ENCODE measurements around the gene TEX2.

TEX2 gene

GRCh38 chr17:64158406-64158805 is 104.7 kb downstream of the TEX2 start:
- no peak for DNase-seq (ENCODE audit: low read depth in 2 of 2)

DNA sequence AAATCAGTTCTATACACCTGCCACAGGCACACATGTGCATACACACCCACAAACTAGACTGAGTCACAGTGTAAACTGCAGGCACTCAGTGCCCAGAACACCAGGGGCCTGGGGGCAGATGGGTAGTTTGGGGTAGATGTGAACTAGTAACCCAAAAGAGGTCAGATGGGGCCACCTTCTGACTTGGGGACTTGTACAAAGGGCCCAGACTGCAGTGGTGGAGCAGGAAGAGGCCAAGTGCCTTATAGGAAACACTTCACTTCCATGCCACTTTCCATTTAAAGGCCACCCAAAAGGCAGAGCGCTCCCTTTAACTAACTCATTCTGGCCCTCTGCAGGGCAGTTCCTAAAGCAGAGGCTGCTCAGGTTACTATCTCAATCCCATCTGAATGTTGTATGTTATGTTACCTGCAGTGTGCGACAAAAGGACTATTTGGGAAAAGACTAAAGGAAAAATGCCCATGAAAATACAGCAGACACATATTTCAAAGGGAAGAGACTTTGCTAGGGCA is 105.3 kb downstream of the TEX2 start:
- no peak for DNase-seq (ENCODE audit: low read depth in 2 of 2)

DNA sequence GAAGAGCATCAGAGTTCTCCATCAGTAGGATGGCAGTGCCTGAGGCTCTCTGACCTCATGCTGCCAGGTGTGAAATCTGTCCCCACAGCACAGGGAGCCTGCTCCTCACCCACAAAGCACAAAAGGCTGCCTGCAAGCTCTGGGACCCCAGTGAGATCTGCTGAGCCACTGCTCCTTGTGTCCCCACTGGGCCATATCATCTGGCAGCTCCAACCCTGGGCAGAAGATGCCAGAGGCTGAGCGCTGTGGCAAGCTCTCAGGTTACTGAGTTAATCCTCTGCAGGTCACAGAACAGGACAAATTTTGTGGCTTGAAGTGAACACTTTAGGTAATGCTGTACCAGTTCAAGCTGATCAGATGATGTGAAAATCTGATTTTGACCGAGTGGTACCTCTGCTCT is 106.4 kb downstream of the TEX2 start:
- no peak for DNase-seq (ENCODE audit: low read depth in 2 of 2)

- DNase-seq (ENCODE audit: low read depth in 2 of 2) = no peak
Observed at GRCh38 chr17:64155751-64156544, 107.1 kb downstream of the TEX2 start.

DNA sequence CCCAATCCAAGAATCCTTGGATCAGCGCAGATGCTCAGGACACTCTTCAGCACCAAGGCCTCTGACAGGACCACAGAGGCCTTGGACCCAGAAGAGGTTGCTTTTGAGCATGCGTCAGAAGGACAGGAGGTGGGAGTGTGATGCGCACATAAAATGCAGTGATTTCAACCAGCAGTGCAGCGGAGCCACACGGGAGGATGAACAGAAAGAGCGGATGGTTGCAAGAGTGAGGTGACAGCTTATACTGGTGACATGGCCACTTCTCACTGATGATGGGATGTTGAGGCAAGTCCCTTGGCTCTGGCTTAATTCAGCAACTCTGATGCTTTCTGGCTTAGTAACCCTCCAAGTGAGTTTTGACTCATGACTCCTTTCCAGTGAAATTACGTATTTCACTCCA is 107.9 kb downstream of the TEX2 start:
- DNase-seq (ENCODE audit: low read depth in 2 of 2) = no peak

- DNase-seq (ENCODE audit: low read depth in 2 of 2) = no peak
Observed at GRCh38 chr17:64154717-64155116, 108.3 kb downstream of the TEX2 start.

GRCh38 chr17:64154313-64154695 is 108.8 kb downstream of the TEX2 start:
- no peak for DNase-seq (ENCODE audit: low read depth in 2 of 2)

- no peak for DNase-seq (ENCODE audit: low read depth in 2 of 2)
Observed at GRCh38 chr17:64153565-64154312, 109.3 kb downstream of the TEX2 start.

GRCh38 chr17:64152428-64153125 is 110.5 kb downstream of the TEX2 start:
- DNase-seq (ENCODE audit: low read depth in 2 of 2) = no peak

DNA sequence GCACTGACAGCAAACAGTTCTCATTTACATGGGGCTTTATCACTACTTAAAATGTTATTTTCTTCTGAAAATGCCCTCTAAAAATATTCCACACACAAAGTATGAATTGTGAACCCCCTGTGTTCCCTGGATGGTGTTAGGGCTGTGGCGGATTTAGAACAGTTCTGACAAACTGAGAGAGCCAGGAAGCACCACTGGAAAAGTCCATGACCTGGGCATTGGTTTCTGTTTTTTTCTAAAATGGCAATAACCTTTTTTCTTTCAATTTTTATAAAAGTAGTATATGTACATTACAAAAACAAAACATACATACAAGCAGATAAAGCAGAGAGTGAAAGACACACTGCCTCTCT is 112.1 kb downstream of the TEX2 start:
- DNase-seq (ENCODE audit: low read depth in 2 of 2) = no peak

DNA sequence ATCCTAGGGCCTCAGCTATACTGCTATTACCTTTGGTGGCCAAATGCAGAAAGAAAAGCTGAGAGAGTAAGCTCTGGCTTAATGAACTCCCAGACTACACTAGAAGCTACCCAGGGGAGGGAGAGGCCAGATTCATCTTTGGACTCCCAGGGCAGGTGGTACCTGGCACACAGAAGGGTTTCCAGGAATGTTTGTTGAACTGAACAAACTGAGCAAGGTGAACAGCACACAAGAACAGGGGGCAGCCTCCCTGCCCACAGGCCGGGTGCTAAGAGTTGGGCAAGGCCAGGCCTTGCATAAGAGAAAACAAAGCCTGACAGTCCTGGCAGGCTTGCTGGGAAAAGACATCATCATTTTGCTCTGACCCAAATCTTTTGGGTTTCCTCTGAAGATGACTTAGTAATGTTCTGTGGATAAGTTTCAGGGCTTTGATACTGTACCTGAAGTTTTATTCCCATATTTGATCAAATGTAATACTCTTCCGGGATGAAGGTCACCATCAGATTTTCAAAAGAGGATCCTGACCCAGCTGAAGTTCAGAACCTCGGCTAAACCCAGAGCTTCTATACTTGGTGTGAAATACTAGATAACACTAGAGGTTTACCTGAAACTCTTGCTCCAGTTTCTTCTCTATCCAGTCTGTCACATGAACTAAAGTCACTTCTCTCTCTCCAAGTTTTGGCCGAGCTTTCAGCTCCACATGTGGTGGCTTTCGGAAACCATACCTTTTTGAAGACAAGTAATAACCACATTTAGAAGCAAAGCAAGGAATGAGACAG is 112.6 kb downstream of the TEX2 start:
- no peak for DNase-seq (ENCODE audit: low read depth in 2 of 2)

- no peak for DNase-seq (ENCODE audit: low read depth in 2 of 2)
Observed at GRCh38 chr17:64149196-64149595, 113.9 kb downstream of the TEX2 start.

GRCh38 chr17:64148699-64149098 is 114.4 kb downstream of the TEX2 start:
- DNase-seq (ENCODE audit: low read depth in 2 of 2) = no peak

DNA sequence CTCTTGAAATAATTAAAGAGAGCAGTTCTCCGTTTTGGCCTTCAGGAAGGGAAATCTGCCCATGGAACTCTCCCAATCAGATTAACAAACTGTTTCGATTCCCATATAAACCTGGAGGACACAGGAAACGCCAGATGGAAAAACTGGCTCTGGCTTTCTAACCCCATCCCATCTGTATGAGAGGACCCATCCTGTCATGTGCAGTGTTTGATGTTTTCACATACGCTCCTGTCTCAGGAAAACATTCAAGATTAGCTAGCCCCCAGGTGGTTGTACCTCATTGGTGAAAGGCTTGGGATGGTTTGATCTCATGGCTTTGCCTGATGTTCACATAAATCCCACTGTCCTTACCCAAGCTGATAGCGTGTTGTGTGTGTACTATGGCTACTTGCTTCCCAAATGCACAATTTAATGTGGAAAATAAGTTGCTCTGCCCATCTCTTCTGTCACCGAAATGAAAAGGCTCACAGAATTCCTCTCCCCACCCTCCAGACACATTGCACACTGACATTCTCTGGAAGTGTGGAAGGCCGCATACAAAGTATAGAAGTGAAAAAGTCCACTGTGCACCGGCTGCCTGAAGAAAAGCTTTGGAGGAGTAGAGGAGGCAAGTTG is 114.9 kb downstream of the TEX2 start:
- DNase-seq (ENCODE audit: low read depth in 2 of 2) = no peak

DNA sequence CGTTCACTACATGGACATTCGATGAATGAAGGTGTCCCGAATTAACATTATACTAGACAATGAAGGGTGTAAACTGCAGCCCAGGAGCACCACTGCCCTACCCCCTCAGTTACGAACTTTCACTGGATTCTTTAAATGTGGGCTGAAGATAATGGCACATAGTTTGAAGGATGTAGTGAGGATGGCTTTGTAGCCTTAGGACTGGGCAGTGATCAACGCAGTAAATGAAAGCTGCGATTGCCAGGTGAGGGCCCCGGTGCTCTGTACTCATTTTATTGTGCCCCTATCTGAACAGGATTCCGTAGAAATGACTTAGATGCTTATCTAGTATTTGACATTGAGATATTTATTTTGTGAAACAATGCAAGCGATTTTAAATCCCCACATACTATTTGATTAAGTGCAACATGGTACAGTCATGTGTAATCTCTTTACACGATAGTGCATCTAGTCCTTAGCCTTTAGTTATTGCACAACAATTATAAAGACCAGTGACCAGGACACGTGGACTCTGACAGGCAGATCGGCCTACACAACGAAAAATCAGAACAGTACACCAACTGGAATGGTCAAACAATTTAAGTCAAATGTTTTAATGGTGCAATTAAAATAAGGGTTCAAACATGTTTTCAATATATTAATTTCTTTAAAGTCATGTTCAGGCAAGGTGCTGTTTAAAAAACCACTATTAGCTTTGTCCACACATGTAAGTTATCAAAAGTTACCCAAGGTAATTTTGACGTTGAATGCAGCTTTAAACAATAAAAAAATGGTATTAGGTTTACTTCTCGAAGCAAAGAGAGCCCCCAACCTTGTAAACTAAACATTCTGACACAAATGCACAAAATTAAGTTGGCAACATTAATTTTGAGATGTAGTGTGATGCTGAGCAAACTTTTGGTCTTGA is 115.7 kb downstream of the TEX2 start:
- no peak for DNase-seq (ENCODE audit: low read depth in 2 of 2)

GRCh38 chr17:64146418-64147109 is 116.5 kb downstream of the TEX2 start:
- peak in 1 of 2 donors; percentile 13 for DNase-seq (ENCODE audit: low read depth in 2 of 2)

- peak; percentile 82 to 90 for DNase-seq (ENCODE audit: low read depth in 2 of 2)
Observed at GRCh38 chr17:64145751-64146417, 117.2 kb downstream of the TEX2 start.

GRCh38 chr17:64145375-64145750 is 117.7 kb downstream of the TEX2 start:
- DNase-seq (ENCODE audit: low read depth in 2 of 2) = no peak

DNA sequence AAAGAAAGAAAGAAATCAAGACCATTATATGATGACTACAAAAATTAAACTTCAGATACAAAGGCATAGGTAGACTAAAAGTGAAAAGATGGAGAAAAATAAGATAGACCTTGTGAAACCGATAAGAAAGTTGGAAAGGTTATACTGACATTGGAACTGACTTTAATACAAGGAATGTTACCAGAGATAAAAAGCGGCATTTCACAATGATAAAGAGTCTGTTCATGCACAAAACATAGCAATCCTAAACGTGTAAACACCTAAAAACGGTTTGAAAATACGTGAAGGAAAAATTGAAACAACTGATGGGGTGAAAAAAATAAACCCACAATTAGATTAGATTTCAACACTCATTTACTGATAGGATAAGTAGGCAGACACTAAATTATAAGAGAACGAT is 123.5 kb downstream of the TEX2 start:
- no peak for DNase-seq (ENCODE audit: low read depth in 2 of 2)

All from stimulated activated CD8-positive, alpha-beta memory T cell treated with anti-CD3 and anti-CD28 coated beads, Interleukin-2, amount 100 ng/mL, for 1 hour (primary cell).